HG03064 (cell line): ENCODE data around the gene RGP1.

Source experiments
- ATAC-seq: cut with Tn5 transposase; IDR thresholded peaks from one replicate; pipeline ENCODE4 v1.9.1; 2021; ENCODE audit warnings: low read depth; ENCODE audit not compliant: unreplicated experiment

Gene RGP1

DNA sequence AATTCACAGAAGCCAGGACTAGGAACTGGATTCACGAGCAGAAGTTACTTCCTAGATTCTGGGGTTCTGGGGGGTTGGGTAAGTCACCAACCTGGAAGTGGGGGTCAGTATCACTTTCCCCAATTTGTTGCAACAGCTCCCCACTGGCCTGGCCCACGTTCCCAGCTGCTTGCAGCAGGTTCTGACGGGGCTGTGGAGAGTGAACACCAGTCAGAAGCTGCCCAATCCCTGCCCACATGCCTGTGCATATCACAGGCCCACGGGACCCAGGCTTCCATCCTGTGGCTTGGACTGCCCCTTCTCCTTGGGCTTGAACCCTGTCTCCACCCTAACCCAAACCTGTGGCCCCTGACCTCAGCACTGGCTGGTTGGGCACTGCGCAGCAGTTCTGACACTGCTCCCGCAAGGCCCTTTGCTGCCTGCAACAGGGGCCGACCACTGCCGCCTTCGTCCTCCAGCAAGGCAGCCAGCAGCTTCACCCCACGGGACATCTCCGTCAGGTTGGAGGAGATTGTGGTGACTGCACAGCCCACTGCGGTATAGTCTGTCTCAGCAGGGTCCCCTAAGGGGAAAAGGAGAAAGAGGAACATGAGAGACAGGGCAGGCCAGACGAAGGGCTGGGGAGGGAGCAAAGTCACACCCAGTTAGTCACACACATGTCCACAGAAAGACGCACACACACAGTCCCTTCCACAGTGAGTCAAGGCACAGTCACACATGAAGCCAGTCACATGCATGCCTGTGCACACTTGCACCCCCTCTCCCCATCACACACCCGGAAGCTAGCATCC lies 30.2 kb upstream of the RGP1 start:
- no peak for ATAC-seq

DNA sequence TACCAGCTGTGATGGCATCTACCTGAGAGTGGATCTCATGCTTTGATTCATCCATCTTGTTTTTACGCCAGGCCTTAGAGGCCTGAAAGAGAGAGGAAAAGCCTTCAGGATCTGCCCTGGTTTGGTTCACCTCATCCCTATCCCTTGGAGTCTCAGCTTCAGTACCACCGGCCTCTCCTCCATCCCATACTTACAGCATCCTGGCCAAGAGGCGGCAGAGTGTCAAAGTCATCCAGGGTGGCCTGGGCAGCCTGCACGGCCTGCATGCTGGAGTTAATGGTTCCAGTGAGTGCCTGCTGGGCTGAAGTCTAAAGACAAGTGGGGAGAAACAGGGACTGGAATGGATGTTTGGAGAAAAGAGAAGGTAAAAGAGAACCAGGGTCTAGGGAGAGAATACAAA lies 29.5 kb upstream of the RGP1 start:
- ATAC-seq: no peak

DNA sequence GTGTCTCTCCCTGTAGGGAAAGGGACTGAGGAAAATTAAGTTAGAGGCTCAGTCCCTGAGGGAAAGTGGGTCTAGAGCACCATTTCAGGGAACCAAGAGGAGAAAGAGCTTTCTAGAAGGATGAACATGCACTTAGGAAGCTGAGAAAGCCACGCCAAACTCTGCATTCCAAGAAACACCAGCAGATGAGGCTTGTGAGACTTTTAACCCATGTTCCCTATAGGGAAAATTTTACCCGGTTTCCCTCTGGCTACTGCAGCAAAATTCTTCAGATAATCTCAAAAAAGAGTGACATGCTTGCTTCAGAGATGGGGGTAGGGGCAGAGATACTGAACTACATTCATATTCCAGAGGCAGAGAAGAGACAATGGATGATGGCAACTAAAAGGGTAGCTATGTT lies 25.7 kb upstream of the RGP1 start:
- no peak for ATAC-seq

DNA sequence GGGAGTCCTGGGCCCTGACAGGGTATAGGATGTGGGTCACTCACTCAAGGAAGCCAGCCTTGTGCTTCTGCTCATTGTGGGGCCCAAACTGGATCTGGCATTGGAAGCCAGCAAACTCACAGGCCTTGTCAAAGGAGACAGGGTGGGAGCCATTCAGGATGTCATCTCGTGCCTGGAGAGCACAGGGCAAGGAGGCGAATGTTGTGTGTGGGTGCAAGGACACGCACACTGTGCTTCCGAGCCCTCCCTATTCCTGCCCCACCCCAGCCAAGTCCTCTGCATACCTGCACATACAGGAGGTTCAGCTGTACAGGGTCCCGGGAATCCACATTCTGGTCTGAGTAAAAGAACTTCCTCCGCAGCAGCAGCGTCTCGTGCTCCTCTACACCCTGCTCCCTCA lies 25.2 kb upstream of the RGP1 start:
- ATAC-seq: no peak

DNA sequence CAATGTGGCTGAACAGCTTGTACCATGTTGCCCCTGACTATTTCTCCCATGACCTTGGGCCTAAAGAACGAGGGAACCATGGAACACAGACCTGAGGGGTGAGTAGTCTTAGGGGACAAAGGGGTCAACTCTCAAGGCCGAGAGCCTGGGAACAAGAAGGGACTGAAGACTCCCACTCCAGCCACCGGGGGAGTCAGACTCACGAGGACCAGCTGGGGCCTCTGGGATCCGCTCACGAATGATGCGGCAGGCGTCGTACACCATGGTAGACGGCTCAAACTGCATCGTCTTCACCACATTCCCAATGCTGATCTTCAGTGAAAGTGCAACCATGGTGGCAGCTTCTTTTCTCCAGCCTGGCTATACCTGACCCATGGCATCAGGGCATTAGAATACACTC lies 23.7 kb upstream of the RGP1 start:
- ATAC-seq: no peak

DNA sequence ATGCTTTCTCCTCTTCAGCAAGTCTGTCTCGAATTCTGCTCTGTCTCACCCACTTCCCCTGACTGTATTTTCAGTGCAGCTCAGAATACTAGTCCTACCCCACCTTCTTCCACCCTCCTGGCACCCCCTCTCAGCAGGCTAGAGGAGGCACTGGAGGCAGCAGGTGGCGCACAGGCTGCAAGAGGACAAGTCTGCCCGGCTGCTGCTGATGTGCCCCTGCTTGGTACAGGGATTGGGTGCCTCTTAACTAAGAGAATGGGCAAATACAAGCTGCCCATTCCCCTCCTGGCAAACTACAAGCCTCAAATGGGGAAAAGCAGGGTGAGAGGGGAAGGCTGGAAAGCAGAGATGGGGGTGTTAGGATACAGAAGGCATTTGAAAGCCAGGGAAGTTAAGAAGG lies 22.2 kb upstream of the RGP1 start:
- ATAC-seq: no peak

DNA sequence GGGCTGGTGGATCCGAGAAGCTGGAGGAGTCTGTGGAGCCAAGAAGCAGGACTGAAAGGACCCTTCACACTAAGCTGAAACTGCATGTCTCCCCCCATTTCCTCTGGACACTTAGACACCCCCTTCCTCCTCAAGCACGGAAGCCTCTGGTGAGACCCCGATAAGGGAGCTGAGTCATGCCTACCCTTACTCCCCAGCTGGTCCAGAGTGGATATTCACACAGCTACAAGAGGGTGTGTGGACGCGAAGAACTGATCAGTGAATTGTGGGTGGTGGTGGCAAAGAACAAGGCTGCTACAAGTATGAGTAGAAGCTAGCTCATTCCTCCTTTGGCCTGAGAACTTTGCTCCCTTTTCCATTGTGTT lies 21.4 kb upstream of the RGP1 start:
- ATAC-seq: no peak

DNA sequence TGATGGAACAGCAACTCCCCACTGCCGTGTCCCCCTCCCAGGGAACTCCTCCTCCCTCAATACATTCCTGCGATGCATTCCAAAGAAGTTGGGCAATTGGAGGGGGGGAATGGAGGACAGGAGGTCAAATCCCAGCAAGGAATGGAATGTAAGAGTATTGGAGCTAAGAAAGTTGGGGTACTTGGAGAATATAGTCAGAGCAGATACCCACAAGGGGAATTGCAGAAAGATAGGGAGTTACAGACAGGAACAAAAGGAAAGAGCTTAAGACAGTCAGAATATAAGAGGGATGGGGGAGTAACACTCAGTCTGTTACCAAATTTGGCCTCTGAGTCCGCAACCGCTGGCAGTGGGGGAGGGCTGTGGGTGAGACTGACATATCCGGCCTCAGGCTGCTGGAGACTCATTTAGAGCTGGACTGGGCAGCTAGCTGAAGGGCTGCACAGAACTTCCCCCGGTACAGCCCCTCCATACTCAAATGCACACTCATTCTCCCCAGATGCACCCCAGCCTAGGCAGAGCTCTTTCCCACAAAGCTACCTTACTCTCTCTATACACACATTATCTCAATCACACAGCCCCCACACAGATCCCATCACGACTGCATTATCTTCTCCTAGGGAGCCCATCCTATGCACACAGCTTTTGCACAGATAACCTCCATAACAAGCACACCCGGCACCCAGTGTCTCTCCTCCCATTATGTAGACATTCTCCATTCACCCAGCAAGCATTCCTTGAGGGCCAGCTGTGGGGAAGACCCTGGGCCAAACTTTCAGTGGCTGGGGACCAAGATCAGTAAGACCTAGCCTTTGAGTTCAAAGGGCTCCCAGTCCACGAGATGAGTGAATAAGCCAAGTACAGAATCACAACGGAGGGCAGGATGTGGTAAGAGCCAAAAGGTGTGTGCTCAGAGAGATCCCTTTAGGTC lies 20.8 kb upstream of the RGP1 start:
- no peak for ATAC-seq

DNA sequence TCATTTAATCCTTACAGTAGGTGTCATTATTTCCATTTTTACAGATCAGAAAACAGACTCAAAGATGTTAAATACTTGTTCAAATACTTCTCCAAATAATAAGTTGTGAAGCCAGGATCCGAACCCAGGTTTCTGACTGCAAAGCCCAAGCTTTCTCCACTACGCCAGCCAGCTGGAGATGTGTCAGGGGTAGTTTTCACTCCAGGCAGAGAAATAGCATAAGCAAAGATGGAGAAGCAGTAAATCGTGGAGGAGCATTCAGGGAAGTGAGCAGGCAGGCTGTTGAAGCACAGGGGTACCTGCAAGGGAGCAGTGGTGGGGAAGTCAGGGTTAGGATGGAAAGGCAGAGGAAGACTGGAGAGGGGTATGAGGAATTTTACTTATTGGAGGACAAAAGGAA lies 20.0 kb upstream of the RGP1 start:
- no peak for ATAC-seq

DNA sequence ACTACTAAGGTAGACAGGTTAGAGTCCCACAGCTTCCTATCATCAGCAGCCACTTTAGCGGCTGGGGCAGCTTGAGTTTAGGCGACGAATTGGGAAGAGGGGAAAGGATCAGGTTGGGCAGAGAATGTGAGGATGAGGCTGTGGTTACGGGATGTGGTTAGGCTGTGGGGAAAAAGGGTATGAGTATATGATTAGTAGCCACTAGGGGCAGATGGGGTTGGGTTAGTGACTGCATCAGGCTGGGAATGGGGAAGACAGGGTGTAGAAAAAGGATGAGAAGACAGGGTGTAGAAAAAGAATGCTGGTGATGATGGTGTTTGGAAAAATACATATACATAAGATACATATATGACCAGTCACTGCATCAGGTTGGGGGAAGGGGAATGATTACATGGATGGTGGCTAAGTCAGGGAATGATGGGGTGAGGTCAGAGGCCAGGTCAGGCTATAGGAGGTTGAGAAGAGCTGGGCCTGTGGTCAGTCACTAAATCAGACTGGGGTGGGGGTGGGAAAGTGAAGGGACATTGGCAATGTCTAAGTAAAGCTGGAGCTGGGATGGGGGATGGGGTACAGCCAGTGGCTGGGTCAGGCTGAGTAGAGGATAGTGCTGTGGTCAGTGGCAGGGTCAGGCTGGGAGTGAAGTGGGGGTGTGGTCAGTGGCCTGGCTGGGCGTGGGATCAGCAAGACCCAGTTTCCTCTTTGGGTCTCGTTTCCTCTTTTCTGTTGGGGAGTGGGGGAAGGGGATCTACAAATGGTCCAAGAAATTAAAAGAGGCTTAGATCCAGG lies 19.2 kb upstream of the RGP1 start:
- ATAC-seq: no peak

DNA sequence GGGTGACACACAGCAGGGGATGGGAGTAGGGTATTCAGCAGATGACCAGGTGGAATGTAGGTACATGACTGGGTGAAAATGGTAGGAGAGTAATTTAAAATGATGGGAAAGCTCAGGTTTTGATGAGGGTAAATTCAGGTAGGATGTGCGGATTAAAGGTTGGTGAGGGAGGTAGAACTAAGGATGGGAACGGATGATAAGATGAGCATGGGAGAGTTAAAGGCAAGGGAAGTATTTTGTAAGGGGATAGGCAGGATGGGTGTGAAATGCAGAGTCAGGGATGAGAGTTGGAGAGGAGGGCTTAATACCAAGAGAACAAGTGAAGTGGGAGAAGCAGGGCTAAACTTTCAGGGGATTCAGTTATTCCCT lies 18.6 kb upstream of the RGP1 start:
- no peak for ATAC-seq

DNA sequence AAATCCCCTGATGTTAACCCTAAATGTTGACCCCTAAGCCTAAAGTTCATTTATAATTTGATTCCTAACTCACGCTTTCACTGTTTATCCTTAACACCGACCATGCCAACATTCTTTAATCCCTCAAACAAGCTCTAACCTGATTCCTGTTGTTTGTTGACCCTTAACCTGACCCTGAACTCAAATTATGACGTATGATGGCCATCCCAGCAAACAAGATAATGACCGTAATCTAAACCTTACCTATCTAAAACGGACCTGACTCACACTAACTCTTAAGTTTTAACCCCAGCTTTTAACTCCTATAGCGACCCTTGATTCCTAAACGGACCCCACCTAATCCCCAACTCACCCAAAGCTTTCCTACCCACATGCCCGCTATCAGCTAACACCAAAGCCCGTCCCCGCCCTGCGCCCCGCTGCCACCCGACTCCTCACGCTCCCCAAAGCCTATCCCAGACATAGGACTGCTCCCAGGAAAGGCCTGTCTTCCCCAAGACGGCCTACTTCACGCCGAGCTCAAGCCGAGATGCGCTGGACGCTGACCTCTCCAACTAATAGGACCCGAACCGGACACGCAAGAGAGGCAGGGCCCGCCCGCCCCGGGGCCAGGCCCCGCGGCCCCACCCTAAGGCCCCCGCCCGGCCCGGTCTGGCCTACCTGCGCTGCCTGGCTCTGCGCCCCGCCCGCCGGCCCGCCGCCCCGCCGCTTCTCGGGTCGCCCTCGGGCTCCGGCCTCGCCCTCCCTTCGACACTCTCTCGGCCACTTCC lies 17.5 kb upstream of the RGP1 start:
- ATAC-seq: no peak

DNA sequence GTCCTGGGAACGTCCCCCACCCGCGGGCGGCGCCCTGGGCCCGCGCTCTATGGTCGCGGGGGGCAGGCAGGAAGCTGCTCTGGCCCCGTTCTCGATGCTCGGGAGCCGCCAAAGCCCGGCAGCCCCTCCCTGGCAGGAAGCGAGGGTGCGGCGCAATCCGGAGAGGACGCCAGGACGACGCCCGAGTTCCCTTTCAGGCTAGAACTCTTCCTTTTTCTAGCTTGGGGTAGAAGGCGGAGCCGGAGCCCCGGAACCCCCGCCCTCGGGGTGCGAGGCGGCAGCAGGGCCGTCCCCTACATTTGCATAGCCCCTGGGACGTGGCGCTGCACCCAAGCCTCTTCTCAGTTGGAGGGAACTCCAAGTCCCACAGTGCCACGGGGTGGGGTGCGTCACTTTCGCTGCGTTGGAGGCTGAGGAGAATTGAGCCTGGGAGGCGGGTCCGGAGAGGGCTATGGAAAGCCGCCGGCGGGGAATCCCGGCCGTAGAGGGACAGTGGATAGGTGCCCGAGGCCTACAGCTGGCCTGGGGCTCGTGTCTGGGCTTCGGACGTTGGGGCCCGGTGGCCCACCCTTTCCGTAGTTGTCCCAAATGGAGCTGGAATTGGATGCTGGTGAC lies 16.8 kb upstream of the RGP1 start, which contains the start of the genes CREB3 and TLN1:
Gene CREB3, plus strand, starts transcription at position 482 of the 615 bp plus-strand sequence. Its CDS starts 107 bp downstream, at position 589.
Gene TLN1, minus strand, starts transcription at position 11 of the 615 bp plus-strand sequence. CDS start 6,501 bp downstream, outside the sequence.
- peak; percentile 82 for ATAC-seq

DNA sequence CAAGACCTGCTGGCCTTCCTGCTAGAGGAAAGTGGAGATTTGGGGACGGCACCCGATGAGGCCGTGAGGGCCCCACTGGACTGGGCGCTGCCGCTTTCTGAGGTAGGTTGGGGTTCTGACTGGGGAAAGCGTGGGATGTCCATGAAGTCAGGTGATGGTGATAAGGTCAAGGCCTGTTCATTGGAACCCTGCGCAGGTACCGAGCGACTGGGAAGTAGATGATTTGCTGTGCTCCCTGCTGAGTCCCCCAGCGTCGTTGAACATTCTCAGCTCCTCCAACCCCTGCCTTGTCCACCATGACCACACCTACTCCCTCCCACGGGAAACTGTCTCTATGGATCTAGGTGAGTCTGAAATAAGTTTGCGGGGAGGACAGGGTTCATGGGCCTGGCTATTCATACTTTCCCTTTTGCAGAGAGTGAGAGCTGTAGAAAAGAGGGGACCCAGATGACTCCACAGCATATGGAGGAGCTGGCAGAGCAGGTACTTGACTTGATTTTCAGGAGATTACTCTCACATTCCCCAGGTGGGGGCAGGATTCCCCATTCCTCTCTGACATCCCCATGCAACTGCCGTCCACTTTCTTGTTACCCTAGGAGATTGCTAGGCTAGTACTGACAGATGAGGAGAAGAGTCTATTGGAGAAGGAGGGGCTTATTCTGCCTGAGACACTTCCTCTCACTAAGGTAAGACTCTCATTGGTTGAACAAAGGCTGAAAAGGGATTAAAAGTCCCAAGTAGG lies 16.1 kb upstream of the RGP1 start:
- peak; percentile 1 for ATAC-seq

DNA sequence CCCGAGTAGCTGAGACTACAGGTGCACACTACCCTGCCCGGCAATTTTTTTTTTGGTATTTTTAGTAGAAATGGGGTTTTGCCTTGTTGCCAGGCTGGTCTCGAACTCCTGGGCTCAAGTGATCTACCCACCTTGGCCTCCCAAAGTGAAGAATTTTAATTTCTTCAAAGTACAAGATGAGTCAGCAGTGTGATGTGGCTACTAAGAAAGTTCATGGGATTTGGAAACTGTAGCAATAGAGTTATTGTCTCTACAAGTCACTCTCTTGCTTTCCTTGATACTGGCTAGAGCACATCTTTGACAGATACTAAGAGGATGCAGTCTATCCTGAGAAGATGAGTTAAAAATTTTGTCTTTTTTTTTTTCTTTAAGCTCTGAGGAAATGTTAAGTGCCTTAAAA lies 15.0 kb upstream of the RGP1 start:
- ATAC-seq: no peak

DNA sequence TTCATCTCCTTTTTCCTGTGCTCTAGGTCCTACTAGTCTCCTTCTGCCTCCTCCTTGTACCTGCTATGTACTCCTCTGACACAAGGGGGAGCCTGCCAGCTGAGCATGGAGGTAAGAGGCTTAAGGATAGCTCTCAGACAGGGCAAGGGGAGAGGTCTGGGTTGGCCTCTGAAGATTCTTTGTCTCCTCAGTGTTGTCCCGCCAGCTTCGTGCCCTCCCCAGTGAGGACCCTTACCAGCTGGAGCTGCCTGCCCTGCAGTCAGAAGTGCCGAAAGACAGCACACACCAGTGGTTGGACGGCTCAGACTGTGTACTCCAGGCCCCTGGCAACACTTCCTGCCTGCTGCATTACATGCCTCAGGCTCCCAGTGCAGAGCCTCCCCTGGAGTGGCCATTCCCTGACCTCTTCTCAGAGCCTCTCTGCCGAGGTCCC lies 12.9 kb upstream of the RGP1 start:
- ATAC-seq: no peak

DNA sequence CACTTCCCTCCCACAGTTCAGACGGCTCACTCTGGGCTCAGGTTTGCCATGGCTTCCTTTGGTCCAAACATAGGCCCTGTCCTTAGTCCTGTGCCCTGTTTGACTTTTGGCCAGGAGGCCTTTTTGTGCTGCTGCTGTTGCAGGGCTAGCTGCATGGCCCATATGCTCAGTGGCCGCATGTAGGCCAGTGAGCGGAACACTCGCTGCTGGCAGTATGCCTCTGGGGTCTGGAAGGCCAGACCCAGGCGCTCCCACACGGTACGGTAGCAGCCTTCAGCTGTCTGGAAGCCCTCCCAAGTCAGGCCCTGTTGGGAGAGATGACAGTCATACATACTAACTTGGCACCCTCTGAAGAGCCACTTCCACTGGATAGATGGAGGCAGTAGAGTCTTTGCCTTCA lies 11.9 kb upstream of the RGP1 start:
- ATAC-seq: no peak

DNA sequence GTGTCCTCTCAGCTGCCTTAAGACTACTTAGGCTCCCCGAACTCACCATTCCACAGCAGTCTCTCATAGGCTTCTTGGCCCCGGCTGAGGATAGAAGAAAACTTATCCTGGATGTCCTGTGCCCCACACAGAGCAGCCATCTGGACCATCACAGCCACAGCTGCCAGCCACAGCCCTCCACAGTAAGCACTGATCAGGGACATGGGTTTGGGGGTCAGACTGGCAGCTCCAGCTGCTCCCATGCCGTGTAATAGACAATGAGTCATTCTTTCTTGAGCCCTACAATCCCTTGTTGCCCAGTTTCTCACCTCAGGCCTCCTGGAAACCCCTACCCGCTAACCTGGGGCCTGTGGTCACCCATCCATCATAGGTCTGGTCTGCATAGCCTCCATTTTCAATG lies 10.9 kb upstream of the RGP1 start:
- no peak for ATAC-seq

DNA sequence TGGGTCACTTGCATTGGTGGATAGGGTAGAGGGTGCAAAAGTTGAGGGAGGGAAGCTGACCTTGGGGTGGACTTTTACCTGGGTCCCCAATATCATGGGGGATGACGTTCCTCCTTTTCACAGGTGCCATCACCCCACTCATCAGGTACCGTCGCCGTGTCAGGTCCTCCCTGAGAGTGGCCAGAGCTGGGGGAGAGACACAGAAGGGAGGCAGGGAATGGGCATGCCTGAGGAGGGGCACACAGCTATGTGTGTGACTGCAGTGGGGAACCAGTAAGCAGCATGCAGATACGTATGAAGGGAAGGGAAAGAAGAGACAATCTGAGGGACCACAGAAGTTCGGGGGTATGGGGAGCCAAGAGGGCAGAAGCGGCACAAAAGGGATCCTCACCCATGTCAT lies 10.2 kb upstream of the RGP1 start:
- no peak for ATAC-seq
